Right forelimb (tissue), 1 donor: ENCODE measurements around the gene IQGAP2.

Source experiments
- DNase-seq: peaks from one replicate; pipeline ENCODE4 v3.0.0-alpha.2; 2018

The IQGAP2 gene

DNA sequence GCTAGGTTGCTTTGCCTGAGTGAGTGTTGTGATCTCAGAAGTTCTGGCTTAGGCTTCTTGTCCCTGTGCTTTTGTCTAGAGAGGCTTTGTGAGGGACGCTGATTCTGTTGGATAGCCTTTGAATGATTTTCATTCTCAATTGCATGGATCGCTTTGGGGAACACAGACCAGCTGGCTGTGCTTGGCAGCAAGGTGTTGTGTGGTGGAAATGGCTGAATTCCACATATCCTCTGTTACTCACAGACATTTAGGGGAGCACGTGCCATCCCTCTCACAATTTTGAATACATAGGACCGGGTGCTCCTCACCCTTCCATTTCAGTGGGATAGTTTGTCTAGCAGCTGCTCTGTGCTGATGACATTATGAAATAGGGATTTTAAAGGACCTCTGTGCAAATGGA is 76.2 kb downstream of the IQGAP2 start:
- no peak for DNase-seq

DNA sequence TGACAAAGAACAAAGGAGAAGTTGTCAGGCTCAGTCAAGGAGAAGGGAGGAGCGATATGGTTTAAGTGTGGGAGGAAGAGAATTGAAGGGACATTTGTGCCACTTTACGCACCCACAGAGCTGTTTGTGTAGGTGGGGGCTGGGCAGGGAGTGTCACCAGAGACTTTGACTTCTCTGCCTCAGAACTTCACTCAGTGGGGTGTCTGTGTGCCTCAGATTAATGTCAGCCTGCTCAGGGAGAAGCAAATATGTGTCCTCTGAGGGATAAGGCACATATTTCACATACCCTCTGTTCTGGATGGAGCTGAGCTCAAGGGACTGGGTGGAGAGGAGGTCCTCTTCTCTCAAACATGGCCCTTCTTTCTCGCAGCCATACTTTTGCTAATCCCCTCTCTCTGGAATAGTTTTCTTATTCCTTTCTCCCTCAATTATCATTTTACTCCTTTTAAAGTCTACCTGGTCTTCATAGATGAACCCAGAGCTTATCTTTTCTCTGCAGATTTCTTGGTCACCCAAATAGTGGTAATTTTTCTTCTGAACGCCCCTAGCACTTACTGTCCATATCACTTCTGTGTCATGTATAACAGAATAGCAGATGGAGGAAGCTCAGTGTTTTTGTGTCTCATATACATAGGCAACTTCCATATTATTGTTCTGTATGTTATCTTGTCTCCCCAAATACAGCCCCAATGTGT is 77.0 kb downstream of the IQGAP2 start:
- no peak for DNase-seq

DNA sequence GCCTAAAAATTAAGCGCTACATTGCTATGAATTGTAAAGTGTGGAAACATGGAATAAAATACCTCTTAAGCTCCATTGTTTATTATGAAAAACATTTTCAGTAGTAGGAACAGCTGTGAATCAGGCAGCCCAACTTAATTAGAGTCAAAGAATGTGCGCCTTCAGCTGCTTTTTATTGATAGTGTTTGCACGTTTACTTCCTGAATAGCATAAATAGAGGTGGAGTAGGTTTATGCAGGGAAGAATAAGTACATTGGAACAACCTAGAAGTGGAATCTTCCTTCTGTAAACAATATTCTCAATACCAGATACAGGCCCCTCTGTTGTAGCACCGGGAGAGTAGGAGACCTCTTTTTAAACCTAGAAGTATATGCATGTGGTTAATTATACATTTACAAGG is 79.9 kb downstream of the IQGAP2 start:
- DNase-seq, result no peak

DNA sequence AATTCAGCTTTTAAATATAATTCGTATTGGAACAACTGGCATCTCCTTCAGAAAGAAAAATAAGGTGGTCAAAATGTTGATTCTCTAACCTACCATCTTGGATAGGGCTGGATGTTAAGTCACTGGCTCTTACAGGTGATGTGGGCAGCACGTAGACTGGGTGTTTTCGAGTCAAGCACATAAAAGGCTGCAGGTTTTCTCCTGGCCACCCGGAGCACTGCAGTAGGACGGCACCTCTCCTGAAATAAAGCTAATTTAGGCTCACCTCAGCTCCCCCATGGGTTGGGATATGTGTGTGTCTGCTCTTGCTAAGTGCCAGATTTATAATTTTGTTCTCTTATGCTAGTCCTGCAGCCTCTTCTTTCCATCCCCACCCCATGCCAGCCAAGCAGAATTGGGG is 80.3 kb downstream of the IQGAP2 start:
- no peak for DNase-seq

DNA sequence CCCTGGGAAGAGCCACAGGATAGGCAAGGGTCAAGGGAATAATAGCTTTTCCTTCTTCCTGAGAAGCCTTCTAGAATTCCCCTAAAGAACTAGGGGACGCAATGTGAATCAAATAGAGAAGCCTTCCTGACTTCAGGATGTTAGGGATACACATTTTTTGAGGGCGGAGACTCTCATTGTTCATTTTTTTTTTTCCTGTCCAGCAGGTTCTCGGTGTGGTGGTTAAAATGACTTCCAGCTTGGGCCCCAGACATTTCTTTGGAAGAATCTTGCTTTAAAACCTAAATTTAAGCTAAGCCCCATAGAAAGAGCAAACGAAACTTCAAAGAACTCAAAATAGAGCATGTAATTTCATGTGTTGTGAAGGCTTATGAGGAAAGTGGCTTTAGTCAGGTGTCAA is 80.8 kb downstream of the IQGAP2 start:
- DNase-seq, result no peak

DNA sequence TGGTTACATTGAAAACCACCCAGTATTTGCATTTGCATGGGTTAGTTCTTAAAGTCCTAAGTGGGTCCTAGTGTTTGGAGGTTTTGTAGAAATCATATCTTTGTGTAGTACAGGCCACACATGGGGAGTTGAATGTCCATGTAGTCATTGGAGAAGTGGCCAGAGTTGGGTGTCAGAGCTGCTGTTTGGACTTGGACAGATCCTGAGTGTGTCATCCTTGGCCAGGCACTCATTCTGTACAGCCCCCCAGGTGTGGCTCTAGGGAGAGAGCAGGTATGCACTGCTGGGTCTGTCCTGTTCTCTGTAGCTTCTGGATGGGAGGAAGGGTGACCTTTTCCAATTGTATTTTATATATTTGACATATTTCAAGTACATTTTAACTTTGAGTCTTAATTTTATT is 82.4 kb downstream of the IQGAP2 start:
- no peak for DNase-seq

DNA sequence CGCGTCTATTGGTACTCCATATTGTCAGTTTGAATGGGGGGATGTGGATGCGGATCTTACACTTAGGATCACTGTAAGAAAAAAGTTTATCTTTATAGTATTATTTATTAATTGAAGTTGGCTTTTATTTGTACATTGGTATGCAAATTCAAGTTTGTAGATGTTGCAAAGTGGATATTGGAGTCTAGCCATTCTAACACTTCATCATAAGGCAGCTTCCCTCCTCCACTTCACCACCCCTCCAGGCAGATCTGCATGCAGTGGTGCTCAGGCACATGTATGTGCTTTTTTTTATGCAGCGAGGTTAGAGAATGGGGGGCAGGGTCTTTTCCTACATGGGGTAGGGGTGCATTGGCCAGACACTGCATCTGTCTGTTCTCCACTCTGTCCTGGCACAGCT is 84.3 kb downstream of the IQGAP2 start:
- no peak for DNase-seq

DNA sequence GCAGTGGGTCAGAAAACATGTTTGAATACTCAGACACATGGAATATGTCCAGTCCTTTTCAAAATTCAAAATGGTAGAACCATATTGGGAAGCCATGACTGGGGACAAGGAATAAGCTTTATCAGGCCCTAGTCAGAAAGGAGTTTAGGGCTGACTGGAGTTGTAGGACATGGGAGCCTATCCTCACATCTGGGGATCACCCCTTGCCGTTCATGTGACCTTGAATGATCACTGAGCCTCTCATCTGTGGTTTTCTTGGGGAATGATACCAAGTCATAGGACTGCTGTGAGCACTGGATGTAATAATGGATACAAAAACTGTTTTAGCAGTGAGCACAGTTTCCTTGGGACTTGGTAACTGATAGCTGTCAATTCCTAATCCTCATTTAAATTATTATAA is 84.7 kb downstream of the IQGAP2 start:
- no peak for DNase-seq

DNA sequence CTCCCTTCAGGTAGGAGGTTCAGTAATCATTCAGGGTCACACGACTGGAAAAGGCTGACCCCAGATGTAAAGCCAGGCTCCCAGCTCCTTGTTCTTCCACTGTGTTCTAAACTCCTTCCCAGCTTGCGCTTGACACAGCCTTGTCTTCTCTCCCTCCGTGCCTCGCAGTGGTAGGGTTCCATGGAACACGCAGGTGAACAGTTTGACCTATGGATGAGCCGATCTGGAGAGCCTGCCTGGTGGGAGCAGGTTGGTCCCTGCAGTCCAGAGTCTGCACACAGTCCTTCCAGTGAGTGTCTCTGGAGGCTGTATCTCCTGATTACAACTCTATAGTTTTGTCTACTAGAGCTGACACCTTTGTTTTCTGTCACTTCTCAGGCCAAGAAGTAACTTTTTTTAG is 85.9 kb downstream of the IQGAP2 start:
- no peak for DNase-seq

DNA sequence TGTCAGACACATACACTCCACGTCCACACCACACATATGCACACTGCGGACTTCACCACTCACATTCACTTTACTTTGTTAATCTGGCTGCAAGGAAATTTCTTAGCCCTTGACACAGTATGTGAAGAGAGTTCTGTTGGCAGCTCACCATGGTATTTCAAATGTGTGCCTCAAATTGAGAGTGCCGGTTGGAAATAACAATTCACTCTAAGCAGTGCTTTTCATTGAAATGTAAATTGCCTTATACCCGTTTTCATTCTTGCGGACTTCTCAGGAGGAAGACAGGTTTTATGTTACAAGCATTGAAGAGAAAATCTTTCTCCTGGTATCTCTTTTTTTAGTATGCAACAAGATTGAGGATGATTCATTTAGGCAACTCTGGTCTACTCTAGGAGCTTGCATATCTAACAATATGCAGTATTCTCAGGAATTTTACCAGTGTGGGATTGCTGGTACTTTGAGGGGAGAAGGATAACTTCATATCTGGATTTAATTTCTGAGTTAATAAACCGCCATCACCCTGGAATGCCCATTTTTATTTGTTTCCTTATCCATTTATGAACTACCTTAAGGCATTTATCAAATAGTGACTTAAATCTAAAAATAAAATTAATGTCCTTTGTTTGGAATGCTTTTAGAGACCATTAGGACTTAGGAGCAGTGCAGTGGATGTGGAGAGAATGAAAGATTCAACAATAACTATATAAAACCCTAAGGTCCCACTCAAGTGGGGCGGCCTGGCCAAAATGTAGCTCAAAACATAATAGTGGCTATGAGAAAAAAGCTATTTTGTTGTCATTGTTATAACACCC is 87.0 kb downstream of the IQGAP2 start:
- no peak for DNase-seq

DNA sequence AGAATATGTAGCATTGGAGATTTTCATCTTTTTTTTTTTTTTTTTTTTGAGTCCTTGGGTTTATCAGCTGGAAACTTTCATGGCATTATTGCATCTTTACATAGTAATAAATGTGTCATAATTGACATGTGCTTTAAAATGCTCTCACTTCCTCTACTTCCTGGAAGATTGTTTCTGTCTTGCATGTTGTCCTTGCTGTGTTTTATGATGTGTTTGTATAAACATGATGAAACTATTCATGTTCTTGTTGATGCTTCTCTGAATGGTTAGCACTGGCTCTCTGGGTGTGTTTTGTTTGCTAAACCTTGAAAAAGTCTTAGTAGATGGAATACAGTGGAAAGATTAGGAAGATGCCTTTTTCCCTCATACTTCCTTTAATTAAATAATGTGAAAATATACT is 87.9 kb downstream of the IQGAP2 start:
- no peak for DNase-seq

DNA sequence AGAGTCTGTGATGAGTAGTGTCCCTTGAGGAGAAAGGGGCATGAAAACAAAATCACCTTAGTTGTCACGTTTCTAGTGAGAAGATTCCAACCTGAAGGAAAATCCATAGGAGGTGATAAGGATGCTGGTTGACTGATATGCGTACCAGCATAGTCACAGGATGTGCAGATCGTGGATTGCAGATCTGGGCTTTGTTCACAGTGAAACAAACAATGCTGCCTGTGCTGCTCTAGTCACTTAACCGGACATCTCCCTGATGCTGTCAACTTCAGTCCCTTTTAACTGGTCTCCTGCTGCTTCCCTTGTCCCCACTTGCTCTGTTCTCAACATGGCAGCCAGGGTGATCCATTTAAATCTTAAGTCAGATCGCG is 89.7 kb downstream of the IQGAP2 start:
- DNase-seq, result no peak

DNA sequence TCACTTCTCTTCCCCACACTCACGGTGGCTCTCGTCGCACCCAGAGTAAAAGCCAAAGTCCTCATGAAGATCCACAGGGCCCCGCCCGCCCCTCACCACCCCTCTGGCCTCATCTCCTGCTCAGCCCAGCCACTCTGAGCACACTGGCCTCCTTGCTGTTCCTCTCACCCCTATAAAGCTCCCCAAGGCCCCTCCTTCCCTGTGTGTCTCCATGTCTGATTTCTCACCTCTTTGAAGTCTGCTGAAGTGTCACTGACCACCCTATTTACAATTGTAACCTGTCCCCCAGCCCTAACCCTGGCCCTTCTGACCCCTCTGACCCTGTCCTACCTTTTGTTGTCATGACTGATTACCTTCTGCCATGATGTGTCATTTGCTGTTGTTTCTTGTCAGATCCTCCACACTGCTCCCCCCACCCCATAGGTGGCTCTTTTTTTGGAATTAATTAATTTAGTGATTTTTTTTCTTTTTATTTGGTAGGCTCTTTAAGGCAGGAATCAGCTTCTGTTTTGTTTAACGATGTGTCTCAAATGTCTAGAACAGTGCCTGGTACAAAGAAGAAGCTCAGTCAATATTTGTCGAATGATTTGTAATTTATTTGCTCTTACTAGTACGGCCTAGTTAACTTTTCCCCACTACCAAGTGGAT is 90.2 kb downstream of the IQGAP2 start:
- no peak for DNase-seq

DNA sequence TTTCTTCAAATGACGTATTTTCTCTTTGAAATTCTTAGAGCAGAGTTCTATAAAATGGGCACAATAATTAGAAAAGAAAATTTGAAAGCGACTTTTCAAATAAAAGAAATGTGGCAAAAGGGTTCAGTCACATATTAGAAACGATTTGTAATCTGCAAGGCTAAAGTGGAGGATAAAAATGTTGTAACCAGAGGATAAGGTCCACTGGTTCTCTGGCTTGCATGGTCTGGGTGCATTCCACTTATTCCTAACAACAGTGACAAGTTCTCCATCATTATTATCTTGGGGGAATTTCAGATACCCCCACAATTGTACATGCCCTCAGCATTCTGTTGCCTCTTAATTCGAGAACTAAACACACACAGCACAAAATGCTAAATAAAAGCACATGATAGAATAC is 91.1 kb downstream of the IQGAP2 start:
- no peak for DNase-seq

DNA sequence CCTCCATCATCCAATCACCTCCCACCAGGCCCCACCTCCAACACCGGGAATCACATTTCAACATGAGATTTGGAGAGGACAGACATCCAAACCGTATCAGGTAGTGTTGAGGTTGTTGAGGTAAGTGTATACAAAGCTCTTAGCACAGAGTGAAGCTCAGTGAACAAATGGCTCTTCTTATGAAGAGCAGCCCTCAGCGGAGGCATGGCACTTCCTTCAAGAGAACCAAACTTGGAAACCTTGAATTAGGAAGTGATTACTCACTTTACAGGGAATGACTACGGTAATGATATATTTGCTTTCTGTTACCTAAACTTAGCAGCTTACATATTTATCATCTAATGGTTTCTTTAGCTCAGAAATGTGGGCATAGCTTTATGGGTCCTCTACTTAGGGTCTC is 92.8 kb downstream of the IQGAP2 start:
- no peak for DNase-seq

DNA sequence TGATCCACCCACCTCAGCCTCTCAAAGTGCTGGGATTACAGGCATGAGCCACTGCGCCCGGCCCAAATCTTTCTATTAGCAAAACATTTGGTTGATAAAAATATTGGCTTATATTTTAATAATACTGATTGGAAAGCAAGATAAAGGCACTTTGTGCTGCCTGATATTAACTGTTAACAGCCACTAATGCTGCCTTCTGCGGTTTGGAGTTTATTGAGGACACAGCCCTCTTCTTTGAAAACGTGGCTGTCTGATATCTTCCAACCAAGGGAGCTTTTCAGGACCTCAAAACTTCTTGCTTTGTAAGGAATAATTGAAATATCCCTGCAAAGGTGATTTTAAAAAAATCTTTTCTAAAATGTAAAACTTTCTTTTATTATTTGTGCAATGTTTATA is 94.0 kb downstream of the IQGAP2 start:
- no peak for DNase-seq

DNA sequence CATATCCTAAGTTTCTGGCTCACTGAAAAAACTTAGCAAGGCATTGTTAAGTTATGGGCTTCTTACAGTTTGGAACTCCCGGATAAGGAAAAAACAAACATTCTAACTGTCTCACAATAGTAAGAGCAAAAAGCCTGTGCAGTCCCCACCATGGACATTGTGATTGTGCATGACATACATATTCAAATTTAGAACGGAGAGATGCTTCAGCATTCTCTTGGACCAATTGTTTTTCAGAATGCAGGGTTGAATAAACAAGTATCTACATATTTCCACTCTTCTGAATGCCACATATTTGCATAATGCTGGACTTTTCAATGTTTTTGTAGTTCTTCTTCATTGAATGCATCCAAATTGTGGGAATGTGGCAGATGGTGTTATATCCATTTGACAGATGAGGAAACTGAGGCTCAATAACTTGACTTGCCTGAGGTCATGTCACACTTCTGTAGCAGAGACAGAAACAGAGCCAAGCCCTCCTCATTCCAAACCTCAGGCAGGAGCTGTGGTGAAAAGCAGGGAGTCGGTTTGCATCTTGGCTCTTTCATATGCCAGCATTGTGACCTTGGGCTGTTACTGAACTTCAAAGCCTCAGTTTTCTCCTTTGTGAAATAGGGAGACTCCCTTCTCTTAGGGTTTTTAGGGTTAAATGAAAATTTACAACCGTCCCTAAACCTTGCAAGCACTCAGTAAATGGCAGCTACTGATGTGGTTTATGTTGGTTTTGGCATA is 95.1 kb downstream of the IQGAP2 start:
- DNase-seq, result no peak

DNA sequence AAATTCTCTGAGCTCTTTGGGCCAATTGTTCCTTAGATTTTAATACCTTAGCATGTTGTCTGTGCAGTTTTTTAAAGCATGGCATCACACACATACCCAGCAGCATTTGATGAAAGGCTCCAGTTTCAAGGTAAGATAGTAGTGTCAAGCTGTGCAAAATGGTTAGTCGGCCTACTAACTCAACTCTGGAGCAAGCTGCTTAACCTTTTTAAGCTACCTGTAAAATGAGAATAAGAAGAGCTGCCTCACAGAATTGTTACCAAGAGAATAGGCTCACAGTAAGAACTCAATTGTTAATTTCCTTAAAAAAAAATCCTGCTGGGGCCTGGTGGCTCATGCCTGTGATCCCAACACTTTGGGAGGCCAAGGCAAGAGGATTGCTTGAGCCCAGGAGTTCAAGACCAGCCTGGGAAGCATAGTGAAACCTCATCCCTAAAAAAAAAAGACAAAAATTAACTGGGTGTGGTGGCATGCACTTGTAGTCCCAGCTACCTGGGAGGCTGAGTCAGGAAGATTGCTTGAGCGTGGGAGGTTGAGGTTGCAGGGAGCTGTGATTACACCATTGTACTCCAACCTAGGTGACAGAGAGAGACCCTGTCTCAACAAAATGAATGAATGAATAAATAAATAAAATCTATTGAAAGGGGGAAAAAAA is 96.5 kb downstream of the IQGAP2 start:
- no peak for DNase-seq

DNA sequence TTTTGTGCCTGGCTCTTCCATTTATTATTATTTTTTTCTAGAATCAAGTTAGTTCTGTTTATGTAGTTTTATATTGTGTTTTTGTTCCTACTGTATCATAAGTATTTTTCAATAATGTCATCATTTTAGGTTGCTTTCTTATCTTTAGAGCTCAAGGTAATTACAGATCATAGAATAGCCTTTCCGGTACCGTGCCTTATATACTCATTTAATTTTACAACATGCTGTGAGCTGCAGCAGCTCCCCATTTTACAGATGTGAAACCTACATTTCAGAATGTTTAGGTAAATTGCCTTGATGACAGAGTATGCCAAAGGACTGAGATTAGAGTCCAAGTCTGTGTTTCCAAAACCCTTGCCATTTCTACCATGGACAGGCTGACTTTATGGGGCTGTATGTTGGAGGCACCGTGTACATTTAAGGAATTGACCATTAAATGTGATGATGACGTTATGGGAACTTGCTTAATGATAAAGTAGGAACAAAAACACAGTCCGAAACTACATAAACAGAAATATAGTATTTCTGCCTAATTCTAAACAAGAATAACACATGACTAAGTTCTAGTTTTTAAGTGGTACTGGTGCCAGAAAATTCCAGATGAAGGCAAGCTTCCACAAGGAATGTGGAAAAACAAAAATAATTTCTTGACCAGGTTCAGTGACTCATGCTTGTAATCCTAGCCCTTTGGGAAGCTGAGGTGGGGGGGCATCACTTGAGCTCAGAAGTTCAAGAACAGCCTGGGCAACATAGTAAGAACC is 97.7 kb downstream of the IQGAP2 start:
- no peak for DNase-seq

DNA sequence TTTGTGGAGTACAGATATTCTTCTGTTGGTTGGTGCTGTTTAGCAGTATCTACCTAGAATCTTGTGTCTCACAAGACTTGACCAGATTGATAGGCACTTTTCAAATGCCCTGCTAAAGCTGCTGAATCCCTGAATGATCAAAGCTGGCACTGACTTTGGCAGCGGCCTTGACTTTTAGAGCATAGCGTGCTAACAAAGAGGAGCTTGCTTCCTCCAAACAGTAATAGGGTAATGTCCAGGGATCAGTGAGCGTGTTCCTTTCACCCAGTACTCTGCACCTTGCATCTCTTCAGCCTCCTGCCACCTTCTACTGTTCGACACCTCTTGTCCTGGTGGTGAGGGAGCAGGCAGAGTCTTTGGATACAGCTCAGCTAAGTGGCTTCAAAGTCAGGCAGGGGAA is 100.8 kb downstream of the IQGAP2 start:
- no peak for DNase-seq

DNA sequence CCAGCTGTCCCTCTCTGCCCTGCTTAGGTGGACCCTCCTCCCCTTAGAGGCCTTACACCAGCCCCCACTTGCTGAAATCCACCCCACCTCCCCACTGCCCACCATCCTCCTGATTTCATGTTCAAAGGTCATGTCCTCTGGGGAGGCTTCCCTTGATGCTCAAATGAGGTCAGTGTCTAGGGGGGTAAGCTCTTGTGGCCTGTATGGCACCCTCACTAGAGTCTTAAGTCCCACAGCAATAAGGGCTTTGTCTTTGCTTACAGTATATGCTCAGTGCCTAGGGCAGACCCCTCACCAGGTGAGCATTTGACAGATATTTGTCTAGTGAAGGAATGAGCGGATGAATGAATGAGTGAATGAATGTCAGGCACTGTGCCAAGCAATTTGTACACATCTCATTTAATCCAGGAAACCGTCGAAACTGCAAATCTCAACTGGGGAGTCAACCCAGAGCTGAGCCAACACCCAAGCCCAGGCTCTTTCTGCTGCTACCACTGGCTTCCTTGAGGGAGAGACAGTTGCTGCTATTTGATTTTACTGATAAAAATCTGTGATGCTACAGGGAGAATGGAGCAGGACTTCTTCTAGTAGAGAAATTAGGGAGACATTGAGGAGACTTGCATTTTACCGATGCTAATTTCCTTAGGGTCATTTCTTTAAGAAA is 101.9 kb downstream of the IQGAP2 start:
- no peak for DNase-seq

DNA sequence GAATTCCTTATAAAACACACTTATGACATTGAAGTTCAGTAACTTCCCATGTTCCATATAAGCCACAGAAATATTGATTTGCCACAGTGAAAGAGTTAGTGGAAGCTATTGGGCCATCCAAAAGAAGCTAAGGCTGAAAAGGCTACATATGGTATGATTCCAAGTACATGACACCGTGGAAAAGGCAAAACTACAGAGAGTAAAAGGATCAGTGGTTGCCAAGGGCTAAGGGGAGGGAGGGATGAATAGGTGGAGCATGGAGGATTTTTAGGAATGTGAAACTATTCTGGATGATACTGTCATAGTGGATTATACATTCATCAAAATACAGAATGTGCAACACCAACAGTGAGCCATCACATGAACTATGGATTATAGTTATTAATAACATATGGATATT is 110.4 kb downstream of the IQGAP2 start:
- DNase-seq, result no peak
